HG03469 (cell line): Measurements from ENCODE around the gene NEGR1.

Experiments used
- ATAC-seq: cut with Tn5 transposase; IDR thresholded peaks from one replicate; pipeline ENCODE4 v1.9.1; 2021; ENCODE audit warnings: mild to moderate bottlenecking, moderate library complexity, moderate number of reproducible peaks; ENCODE audit not compliant: unreplicated experiment

Gene NEGR1

DNA sequence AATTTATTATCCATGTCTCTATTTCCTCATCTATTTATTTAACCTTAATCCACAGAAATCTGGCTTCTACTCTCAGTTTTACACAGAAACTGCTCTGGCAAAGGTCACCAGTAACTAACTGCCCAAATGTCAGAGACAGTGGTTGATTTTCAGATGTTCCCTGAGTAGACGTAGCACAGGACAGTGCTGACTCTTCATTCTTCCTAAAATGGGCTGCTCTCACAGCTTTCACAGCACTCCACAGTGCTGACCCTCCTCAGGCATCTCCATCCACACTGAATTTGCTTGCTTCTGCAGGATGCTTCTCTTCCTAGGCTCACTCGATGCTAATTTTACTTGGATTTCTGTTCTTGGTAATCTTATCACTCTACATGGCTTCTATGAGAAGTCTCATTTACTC is 693.3 kb downstream of the NEGR1 start:
- no peak for ATAC-seq

DNA sequence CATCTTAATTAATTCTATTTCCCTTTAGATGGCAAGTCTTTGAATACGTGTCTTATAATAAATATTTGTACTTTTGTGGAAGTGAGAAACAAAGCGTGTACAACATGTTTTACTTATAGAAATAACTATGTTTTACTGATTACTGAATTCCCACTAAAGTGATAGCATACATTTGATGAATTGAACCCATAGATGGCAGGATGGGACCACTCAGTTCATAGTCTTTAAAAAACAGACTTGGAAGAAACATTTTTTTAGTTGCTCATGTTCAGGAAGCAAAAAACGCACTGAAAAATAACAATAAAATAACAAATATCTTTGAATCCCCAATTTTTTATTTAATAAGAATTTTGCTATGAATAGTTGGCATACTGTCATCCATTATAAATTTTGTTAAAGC is 694.4 kb downstream of the NEGR1 start:
- no peak for ATAC-seq

- ATAC-seq, result no peak
These were observed 696.3 kb downstream of the NEGR1 start for GRCh38 chr1:71586030-71586429.

GRCh38 chr1:71583756-71584155 is 698.6 kb downstream of the NEGR1 start:
- no peak for ATAC-seq

DNA sequence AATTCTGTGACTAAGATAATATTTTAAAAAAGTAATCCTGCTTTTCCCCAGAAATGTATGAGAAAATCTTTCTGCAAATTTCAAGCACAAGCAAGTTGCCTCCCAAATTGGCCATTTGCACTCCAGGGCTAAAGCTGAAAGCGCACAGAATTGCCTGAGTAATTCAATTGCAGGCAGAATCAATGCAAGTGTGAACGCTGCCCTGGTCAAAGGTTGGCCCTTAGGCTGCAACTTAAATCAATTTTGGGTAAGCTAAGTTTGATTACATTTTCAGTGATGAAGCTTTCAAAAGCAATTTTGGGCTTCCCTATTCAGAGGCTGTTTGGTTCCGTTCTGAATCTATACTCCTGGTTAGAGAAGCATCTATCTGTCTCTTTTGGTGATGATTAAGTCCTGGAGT is 699.7 kb downstream of the NEGR1 start:
- ATAC-seq, result no peak

DNA sequence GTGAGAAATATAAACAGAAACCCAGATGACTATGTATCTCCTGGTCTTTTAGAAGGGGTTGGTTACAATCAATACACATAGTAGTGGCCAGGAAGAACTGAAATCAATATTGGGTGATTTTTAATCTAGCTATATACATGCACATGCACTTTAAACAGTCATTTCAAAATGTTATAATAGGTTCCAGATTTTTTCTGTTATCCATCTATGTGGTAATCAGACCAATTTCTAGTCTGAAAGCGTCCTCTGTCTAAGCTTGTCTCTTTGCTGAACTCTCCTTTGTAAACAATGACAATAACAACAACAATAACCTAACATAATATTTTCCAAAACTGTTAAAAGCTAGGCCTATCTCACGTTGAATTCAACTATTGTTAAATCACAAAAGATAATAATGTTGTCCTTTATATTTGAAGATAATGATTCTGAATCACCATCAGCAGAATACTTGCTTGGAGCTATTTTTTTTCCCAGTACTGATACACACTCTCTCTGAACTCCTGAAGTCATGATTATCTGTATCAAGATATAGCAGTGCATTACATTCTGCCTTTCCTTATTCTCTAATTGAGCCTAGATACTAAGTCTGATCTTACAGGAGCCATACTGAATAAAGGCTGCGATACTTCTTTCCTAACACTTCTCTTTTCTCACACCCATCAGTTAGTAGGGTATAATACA is 704.7 kb downstream of the NEGR1 start:
- ATAC-seq, result no peak

DNA sequence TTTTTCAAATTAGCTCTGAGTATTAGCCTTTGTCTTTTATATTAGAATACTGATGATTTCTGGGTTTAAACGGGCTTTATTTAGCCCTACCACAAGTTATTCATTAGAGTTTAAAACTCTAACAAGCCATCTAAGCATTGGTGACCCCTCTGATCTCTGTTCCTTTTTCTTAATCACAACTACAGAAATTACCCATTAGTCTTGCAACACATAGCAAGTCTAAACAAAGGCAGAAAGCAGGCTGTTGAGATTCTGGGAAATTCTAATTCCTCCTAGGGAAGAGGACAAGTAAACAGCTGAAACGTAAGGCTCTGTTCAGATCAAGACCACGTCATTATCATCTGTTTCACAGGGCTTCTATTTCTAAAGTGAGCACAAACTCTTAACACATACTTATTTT is 710.3 kb downstream of the NEGR1 start:
- ATAC-seq, result no peak

- no peak for ATAC-seq
These were observed 715.9 kb downstream of the NEGR1 start for GRCh38 chr1:71566413-71566812.

GRCh38 chr1:71565831-71566230 is 716.5 kb downstream of the NEGR1 start:
- no peak for ATAC-seq

DNA sequence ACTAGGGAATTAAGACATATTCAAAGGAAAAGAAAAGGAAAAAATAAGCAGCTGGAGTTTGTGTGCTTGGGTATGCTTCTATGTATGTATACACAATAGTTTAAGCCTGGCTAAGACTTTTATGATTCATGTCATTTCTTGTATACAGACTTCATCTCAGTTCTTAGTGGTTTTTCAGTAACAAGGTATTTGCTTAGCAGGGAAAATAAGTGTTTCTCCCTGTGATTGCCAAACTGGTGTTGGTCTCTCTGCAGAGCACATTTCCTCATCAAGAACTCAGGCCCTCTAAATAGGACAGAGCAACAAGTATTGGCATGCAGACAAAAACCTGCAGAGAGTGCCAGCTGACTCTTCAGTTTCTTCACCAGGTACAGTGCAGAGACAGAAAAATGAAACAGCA is 717.1 kb downstream of the NEGR1 start:
- no peak for ATAC-seq

DNA sequence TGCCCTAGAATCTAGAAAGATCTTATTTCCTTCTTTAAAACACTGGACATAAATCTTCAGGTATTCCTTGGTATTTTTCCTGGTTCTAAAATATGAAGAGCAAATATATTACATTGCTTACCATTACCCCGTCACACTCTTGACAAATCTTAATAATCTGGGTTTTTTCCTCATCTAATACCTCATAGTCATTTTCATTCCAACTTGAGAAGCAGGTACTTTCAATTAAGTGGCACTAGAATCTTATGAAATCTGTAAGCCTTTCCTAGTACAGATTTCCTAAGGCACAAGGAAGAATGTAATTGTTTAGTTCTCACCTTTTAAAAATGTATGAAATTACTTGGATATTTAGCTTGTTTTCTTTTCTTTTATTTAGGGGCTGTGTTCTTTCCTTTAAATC is 720.0 kb downstream of the NEGR1 start:
- ATAC-seq, result no peak

GRCh38 chr1:71561729-71562128 is 720.6 kb downstream of the NEGR1 start:
- ATAC-seq, result no peak

DNA sequence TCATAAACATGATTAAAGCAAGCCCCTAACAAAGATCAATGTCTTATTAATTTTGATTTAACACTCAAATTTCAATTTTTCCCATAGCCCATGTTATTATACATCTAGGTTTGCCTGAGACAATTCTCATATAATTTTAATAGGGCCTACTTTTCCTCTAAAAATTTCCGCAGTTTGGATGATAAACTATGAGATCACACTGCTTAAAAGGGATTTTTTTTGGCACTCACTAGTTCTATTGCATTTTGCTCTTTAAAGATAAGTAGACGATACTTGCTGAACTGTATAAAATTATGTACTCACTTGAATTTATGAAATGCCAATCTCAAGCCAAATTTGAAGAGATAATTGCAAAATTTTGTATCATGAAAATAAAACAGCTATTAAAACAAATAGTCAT is 721.1 kb downstream of the NEGR1 start:
- ATAC-seq, result no peak

- no peak for ATAC-seq
These were observed 722.5 kb downstream of the NEGR1 start for GRCh38 chr1:71559880-71560279.

- ATAC-seq, result no peak
These were observed 725.2 kb downstream of the NEGR1 start for GRCh38 chr1:71557138-71557537.

DNA sequence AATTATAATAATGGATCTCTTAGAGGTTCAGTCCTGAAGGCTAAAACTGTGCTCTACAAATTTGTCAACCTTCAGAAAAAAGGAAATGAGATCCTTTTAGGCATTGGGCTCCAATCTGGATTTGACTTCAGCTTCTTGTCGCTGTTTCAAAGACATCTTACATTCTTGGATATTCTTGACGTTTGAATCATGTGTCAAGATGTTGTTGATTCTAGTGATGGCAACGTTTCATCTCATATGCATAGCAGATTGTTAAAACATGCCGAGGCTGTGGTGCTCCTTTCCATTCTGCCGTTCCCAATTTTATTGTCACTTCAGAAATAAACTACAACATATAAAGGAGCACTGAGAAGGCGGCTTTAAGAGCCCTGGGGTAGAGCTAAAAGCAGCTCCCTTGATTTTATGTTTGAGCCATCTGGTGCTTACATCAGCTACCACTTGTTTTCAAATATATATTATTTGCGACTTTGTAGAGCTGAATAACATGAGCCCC is 733.9 kb downstream of the NEGR1 start:
- ATAC-seq, result no peak

DNA sequence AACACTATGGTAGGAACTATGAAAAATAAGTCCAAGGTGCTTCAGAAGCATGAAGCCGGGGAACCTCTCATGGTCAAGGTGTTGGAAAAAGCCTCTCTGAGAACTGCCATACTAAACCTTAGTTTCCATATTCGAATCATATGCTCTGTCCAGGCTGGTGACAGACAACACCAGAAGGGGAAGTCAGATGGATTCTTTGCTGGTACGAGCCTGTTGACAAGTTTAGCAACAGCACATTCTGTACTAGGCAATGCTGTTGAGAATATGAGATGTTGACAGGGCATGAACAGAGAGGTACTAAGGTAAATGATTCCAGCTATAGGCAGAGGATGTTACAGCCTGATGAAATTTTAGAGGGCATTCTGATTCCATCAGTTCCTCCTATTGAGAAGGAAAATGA is 740.2 kb downstream of the NEGR1 start:
- ATAC-seq, result no peak

GRCh38 chr1:71533950-71534349 is 748.4 kb downstream of the NEGR1 start:
- ATAC-seq, result no peak

DNA sequence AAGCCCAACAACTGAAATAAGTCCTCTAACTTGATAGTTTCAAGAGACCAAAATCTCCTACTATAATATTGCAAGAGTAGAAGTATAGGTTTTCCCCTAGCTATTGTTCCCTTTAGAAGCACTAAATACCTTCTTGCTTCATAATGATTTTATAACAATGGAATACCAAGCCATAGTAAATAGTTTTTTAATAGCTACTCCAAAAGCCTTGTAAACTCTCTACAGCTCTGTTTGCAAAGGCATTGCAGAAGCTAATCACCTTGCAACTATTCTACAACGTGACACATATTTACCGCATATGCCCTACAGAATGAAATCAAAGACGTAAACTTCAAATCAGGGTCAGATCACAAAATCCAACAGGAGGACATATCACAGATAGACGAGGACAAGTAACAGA is 750.0 kb downstream of the NEGR1 start:
- no peak for ATAC-seq

GRCh38 chr1:71526824-71527223 is 755.5 kb downstream of the NEGR1 start:
- ATAC-seq, result no peak

- no peak for ATAC-seq
These were observed 759.6 kb downstream of the NEGR1 start for GRCh38 chr1:71522721-71523120.

GRCh38 chr1:71521655-71522264 is 760.6 kb downstream of the NEGR1 start:
- ATAC-seq, result peak; percentile 52

DNA sequence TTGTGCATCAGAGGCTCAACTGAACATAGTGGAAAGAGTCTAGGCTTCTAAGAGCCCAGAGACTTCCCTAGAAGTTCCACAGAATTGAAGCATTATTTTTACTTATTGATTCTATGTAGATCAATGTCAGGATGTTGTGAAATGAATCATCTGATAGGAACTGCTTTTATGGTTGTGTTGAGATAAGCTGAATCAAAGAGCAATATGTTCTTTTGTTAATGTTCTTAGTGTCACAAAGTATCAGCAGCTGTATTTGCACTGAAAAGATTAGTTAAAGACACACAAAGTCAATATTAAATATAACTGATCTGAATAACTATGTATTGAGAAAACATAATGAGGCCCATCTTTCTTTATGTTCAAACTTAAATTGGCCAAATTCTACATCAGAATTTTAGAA is 770.8 kb downstream of the NEGR1 start:
- no peak for ATAC-seq
